Measurements from ENCODE around the gene TMSB4X. TPM values are rescaled to one million over a fixed set of nuclear protein-coding genes. Genes with fewer than 3 reads are reported as not detected.

Gene TMSB4X
- total and polyA plus RNA-seq, 2 of the 4 experiments (the other 2 are of a cell fraction) = 4,648 to 11,116 TPM

DNA sequence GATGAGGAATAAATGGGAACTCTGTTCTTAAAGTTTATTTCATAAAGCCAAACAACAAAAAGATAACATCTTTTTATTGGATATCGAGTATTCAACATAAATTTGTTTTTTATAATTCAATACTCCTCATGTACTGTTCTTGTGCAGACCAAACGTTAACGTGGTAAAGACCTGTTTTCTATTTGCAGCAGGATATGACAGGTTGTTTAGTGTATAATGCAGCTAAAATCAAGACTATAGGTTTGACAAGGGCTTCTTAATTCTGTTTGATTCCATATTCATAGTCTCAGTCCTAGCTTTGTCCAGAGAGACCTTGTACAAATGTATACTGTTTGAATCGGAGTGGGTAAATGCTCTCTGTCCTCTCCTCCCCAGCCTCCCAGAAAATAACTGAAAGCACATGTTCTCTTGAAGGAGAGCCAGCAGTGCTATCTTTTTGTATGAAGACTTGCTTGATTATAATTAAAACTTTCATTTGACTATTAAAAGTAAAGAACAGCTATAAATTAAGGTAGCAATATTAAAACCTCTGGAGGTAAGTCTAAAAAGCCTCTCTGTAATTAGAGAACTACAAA lies 17.7 kb downstream of the TMSB4X start:
- ChIA-PET CTCF (interaction anchor here (0.7 kb wide), 1 partner anchor 46 kb away, joined by 3 read pairs; no protein-coding TSS in a partner anchor), POLR2A (ENCODE audit: unreplicated experiment) (no interaction called here)
- no CpG with 5 or more reads among the region's 4 CpGs for WGBS, 2 experiments (ENCODE audit: extremely low coverage in 2 of 2, insufficient read length in 1 of 2)
- TF ChIP-seq RCOR1 (IDR thresholded peaks at IDR 0.05; ENCODE audit: insufficient replicate concordance, low read length) (no peak), NFE2L2 (IDR thresholded peaks at IDR 0.05; ENCODE audit: low read depth, low read length) (no peak), FOS (IDR thresholded peaks at IDR 0.05; ENCODE audit: low read depth, low read length) (no peak), POLR2A (IDR thresholded peaks at IDR 0.05; ENCODE audit: low read depth, low read length) (no peak), BHLHE40 (IDR thresholded peaks at IDR 0.05; ENCODE audit: low read depth, low read length) (no peak), MAZ (IDR thresholded peaks at IDR 0.05; ENCODE audit: borderline replicate concordance, low read depth, low read length) (no peak), RFX5 (IDR thresholded peaks at IDR 0.05; ENCODE audit: low read depth, low read length) (no peak), CEBPB (IDR thresholded peaks at IDR 0.05; ENCODE audit: low read depth, low read length) (no peak), MAFK (IDR thresholded peaks at IDR 0.05; ENCODE audit: low read depth, low read length) (no peak), MXI1 (IDR thresholded peaks at IDR 0.05; ENCODE audit: borderline replicate concordance, low read depth, low read length) (no peak), CHD1 (IDR thresholded peaks at IDR 0.05; ENCODE audit: low read depth, low read length) (no peak), RAD21 (IDR thresholded peaks at IDR 0.05; ENCODE audit: low read length) (no peak), SMC3 (IDR thresholded peaks at IDR 0.05; ENCODE audit: low read depth, low read length) (no peak)
- TF ChIP-seq, protein P1, sequence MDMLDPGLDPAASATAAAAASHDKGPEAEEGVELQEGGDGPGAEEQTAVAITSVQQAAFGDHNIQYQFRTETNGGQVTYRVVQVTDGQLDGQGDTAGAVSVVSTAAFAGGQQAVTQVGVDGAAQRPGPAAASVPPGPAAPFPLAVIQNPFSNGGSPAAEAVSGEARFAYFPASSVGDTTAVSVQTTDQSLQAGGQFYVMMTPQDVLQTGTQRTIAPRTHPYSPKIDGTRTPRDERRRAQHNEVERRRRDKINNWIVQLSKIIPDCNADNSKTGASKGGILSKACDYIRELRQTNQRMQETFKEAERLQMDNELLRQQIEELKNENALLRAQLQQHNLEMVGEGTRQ (IDR thresholded peaks at IDR 0.05; ENCODE audit: low read depth, low read length) = no peak
- TF ChIP-seq, protein P2, sequence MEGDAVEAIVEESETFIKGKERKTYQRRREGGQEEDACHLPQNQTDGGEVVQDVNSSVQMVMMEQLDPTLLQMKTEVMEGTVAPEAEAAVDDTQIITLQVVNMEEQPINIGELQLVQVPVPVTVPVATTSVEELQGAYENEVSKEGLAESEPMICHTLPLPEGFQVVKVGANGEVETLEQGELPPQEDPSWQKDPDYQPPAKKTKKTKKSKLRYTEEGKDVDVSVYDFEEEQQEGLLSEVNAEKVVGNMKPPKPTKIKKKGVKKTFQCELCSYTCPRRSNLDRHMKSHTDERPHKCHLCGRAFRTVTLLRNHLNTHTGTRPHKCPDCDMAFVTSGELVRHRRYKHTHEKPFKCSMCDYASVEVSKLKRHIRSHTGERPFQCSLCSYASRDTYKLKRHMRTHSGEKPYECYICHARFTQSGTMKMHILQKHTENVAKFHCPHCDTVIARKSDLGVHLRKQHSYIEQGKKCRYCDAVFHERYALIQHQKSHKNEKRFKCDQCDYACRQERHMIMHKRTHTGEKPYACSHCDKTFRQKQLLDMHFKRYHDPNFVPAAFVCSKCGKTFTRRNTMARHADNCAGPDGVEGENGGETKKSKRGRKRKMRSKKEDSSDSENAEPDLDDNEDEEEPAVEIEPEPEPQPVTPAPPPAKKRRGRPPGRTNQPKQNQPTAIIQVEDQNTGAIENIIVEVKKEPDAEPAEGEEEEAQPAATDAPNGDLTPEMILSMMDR (conservative IDR thresholded peaks at IDR 0.05; ENCODE audit: low read depth, low read length) = no peak
- TF ChIP-seq, protein P3, sequence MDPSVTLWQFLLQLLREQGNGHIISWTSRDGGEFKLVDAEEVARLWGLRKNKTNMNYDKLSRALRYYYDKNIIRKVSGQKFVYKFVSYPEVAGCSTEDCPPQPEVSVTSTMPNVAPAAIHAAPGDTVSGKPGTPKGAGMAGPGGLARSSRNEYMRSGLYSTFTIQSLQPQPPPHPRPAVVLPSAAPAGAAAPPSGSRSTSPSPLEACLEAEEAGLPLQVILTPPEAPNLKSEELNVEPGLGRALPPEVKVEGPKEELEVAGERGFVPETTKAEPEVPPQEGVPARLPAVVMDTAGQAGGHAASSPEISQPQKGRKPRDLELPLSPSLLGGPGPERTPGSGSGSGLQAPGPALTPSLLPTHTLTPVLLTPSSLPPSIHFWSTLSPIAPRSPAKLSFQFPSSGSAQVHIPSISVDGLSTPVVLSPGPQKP (IDR thresholded peaks at IDR 0.05; ENCODE audit: borderline replicate concordance, low read depth, low read length) = no peak
- Histone ChIP-seq H4K5ac (ENCODE audit: low read depth, low read length) (no peak overlapping the region), H3K4me3 (ENCODE audit: insufficient read depth, low read depth, low read length) (no peak overlapping the region), H3K9me3 (ENCODE audit: control insufficient read depth, insufficient read depth, low read length) (no peaks in the 10 kb centered on the region), H2BK15ac (ENCODE audit: low read depth, low read length) (no peak overlapping the region), H3K4me1 (ENCODE audit: control insufficient read depth, insufficient read depth, low read length) (no peaks in the 10 kb centered on the region; the same call in 1 of the 2 replicates), H3K9ac (ENCODE audit: low read depth, low read length) (no peak overlapping the region), H3K23ac (ENCODE audit: low read depth, low read length) (no peak overlapping the region), H3K27me3 (ENCODE audit: control insufficient read depth, insufficient read depth, low read length) (no peaks in the 10 kb centered on the region), H4K20me1 (ENCODE audit: insufficient read depth, low read length) (no peaks in the 10 kb centered on the region), H2BK120ac (ENCODE audit: low read depth, low read length) (no peak overlapping the region), H3K18ac (ENCODE audit: low read depth, low read length) (no peak overlapping the region), H2BK5ac (ENCODE audit: low read depth, low read length, poor library complexity, severe bottlenecking) (no peak overlapping the region), H3K56ac (ENCODE audit: extremely low read depth, insufficient read depth, low read length) (no peak overlapping the region), H2AK5ac (ENCODE audit: low read depth, low read length) (no peak overlapping the region), H2AFZ (replicated peaks; ENCODE audit: low read length, poor library complexity) (no peak overlapping the region), H4K91ac (ENCODE audit: insufficient read depth, low read depth, low read length) (no peak overlapping the region), H2BK20ac (ENCODE audit: low read depth, low read length) (no peak overlapping the region), H4K8ac (ENCODE audit: low read depth in 2 of 2, low read length in 2 of 2) (no peak overlapping the region), H3K4me2 (ENCODE audit: low read depth, low read length) (no peak overlapping the region), H3K27ac (ENCODE audit: insufficient read depth, low read length) (no peak overlapping the region), H3K36me3 (ENCODE audit: control insufficient read depth, insufficient read depth, low read length) (no peaks in the 10 kb centered on the region), H3K14ac (replicated peaks; ENCODE audit: low read depth, low read length) (no peak overlapping the region), H3K4ac (ENCODE audit: low read depth, low read length) (no peak overlapping the region), H2AK9ac (replicated peaks; ENCODE audit: low read depth, low read length, poor library complexity) (no peak overlapping the region), H3K79me1 (ENCODE audit: low read depth in 1 of 2, low read length in 2 of 2) (no peaks in the 10 kb centered on the region), H3K9me1 (ENCODE audit: insufficient read depth, low read length) (no peaks in the 10 kb centered on the region)
- BruUV-seq (replicated peaks) = no TSS peak
- ATAC-seq (ENCODE audit: low read depth) (no peak), DNase-seq (no peak)
- intact Hi-C loops (cut with micrococcal nuclease) = no loop called here
- in situ Hi-C loops (cut with MboI; ENCODE audit: low sequenced_read_pairs) = no loop called here
- dilution Hi-C loops (cut with HindIII; ENCODE audit: low sequenced_read_pairs, unreplicated experiment) = no loop called here
